DLD1 (cell line): ENCODE measurements around the gene CD180.

Experiments used
- in situ Hi-C: cut with HindIII; loops from 2 replicates; pipeline ENCODE4 v1.10.0; 2017; ENCODE audit warnings: low sequenced_read_pairs

Gene CD180

GRCh38 chr5:67196537-67197059 is at the start of gene CD180:
Gene CD180 (minus strand): TSS chr5:67196799. CDS start chr5:67196641, 158 bp downstream.
- in situ Hi-C loops: no loop called here

- in situ Hi-C loops: no loop called here
These were observed 49.5 kb upstream of the CD180 start for GRCh38 chr5:67246108-67246507.

DNA sequence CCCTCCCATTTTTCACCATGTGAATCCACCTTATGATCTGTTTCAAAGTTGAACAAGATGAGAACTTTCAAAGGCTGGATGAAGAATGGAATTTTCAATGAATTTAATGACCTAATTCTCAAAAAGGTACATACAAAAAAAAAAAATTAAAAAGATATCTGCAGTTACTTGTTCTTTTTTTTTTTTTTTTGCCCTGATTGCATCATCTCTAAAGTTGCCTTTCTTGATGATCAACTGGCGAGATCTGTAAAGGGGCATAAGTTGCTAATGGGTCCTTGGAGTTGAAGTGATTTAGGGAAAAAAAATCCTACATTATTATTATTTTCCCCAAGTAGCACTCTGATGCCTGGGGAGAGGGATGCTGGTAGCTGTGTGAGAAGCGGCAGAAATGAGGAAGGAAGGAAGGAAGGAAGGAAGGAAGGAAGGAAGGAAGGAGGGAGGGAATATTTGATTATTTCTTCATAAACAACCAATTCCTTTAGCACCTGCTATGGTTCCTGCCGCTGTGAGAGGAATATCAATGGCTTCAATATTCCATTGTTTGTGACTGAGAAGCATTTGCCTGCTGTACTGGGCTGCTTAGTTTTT is 48.8 kb upstream of the CD180 start:
- in situ Hi-C loops: no loop called here

- in situ Hi-C loops: no loop called here
These were observed 47.8 kb upstream of the CD180 start for GRCh38 chr5:67244345-67244793.

GRCh38 chr5:67243944-67244343 is 47.3 kb upstream of the CD180 start:
- in situ Hi-C loops: no loop called here

DNA sequence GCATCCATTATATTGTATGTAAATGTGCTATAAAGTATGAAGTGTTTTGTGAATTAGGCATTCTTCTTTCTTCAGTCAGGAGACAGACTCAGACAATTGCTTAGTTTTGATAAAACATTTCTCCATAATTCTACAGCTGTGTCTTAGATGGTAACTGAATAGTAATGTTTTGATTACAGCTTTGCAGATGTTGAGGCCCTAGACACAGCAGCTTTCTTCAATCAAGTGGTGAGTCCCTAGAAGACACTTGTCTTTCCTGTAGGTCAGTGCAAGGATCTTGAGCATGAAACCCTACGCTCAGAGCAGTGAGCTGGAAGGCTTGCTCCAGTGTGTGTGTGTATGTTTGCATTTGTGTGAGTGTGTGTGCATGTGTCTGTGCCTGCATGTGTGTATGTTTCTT is 46.8 kb upstream of the CD180 start:
- in situ Hi-C loops: no loop called here

DNA sequence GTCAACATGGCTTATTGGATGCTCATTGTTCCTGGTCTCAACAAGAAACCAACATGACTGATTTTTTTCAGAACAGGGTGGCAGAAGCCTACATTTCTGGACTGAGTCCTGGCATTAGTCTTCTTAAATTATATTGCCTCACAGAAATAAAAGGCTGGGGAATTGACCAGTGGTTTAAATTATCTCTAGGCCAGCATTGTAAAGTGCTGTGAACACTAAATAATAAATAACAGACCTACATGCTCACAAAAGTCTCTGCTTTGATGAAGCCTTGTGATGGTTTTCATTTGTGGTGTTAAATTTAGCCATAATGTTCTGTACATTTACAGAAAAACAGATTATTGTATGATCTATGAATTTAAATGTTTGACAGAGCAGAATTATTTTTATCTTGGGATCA is 44.7 kb upstream of the CD180 start:
- in situ Hi-C loops: no loop called here

- in situ Hi-C loops: no loop called here
These were observed 44.2 kb upstream of the CD180 start for GRCh38 chr5:67240846-67241245.

DNA sequence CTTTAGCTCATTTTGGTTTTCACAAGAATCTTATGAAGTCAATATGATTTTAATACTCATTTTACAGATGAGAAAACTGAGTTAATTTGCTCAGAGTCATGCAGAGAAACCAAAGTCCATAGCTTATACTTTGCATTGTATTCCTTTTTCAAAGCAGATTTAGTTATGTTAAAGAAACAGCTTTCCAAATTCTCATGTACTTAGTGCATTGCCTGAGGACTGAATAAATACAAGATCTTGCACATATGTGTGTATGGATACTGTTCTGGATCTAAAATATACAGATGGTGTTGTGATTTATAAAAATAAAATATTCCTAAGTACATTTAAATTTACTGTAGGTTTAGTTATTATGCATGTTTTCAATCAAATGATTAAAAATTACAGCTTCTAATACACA is 43.5 kb upstream of the CD180 start:
- in situ Hi-C loops: no loop called here

- in situ Hi-C loops: no loop called here
These were observed 41.6 kb upstream of the CD180 start for GRCh38 chr5:67238191-67238590.

- in situ Hi-C loops: no loop called here
These were observed 39.0 kb upstream of the CD180 start for GRCh38 chr5:67235399-67236110.

DNA sequence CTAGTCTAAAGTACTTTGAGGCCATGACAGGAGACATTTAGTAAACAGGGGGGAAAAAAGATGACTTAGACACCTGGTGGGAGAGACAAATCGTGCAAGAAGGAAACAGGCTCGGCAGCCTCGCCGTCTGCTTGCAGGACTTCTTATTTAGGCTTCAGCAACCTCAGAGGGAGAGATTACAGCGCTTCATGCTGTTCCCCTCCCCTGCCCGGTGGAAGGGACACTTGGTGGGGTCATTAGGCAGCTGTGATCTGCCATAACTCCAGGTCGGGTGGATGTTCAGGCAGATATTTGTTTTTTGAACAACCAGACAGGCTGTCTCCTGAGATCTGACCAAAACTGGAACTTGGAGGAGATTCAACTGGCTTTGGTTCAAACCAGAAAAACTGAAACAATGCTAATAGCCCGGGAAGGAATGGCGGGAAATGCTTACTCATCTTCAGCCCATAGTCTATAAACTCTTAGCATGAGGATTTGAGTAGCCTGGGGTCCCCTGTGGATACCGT is 38.1 kb upstream of the CD180 start:
- in situ Hi-C loops: no loop called here

DNA sequence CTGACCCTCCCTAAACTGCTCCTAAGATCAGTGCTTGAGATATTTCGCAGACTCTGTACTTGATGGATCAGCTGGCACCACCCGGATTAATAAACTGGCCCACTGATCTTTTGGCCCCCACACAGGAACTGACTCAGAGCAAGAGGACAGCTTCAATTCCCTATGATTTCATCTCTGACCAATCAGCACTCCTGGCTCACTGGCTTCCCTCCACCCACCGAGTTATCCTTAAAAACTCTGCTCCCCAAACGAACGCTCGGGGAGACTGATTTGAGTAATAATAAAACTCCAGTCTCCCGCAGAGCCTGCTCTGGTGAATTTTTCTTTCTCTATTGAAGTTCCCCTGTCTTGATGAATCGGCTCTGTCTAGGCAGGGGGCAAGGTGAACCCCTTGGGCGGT is 36.5 kb upstream of the CD180 start:
- in situ Hi-C loops: no loop called here

GRCh38 chr5:67223211-67223610 is 26.6 kb upstream of the CD180 start:
- in situ Hi-C loops: no loop called here

GRCh38 chr5:67222243-67223025 is 25.8 kb upstream of the CD180 start:
- in situ Hi-C loops: no loop called here

DNA sequence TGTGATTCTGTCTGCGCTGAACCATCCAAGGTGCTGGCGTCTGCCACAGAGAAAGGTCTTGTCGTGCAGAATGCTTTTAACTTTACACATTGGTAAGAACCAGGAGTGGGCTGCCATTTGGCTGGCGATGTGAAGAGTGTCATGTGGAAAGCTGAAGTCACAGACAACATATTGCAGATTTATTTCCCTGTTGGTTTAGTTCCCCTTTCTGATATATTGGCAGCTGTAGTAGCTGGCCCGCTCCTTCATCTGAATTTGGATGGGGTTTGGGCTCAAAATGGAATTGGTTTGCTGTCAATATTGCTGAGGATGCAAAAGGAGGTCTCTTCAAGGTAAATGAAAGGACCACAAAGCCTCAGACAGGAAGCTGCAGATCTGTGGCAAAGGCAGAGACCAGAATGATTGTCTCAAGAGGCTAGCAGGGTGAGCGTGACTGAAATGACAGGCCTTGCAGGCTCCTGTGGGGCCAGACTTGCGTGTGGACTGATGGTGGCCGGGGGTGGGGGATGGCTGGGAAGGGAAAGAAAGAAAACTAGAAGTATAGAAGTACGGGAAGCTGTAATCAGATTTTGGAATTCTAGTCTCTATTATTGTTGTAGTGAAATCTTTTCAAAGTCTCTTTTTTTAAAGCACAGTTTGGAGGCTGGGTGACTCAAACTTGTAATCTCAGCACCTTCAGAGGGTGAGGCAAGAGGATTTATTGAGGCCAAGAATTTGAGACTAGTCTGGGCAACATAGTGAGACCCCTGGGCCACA is 25.1 kb upstream of the CD180 start:
- in situ Hi-C loops: no loop called here

DNA sequence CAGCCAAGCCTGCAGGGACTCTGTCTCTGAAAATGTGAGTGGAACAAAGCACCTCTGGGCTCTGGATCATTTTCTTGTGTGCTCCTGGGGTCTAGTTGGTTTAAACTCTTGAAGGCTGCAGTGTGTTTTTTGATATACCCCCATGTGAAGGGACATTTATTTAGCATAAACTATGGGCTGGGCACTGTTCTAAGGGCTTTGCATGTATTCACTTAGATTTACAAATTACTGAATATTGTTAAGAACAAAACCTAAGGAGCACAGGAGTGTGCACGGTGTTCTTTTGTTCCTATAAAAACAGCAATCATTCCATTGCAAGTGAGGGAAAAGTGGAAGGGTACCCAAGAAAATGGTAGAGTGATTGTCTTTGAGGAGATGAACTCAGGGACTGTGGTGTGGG is 20.0 kb upstream of the CD180 start:
- in situ Hi-C loops: no loop called here

DNA sequence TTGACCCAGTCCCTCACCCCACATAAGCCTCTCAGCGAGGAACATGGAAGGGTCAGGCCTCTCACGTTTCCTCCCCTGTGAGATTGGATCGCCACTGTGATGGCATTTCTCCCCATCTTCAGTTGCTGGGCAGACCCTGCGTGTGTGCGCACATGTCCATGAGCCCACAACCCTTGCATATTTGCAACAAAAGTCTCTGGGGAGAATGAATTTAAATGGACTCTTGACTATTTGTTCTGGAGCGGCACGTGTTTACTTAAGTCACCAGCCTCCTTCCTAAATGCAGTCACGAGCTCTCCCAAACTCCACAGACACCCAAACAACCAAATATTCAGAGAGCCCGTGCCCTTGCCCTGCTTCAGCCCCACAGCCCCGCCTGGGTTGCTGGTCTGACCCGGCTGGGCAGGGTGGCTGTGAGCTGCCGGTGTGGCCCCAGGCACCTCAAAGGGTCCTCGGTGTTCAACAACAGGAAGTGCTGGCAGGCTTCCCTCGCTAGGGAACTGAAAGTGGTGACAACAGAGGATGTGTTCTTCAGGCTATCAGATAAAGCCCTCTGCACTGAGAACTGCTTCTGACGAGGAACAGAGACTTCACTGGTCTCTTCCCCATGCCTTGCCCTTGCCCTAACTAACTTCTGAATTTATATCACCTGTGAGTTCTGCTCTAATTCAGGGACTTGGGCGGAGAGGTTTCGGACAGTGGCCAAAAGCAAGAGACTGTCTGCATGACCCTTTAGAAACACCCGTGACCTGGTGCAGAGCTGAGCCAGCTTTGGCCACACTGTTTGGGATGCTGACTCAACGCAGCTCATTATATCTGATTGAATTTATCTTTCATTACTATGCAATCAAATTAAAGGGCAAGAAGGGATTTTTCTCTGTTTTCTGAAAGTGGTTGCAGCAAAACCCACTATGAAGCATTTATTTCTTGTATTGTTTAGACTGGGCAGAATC is 19.2 kb upstream of the CD180 start:
- in situ Hi-C loops: no loop called here

GRCh38 chr5:67214707-67215447 is 18.3 kb upstream of the CD180 start:
- in situ Hi-C loops: no loop called here
